ENCODE results near the gene UGT2A1.

- TF ChIP-seq CTCF (IDR thresholded peaks at IDR 0.05) (no peak), POLR2A (IDR thresholded peaks at IDR 0.05) (no peak)
These were observed at the start of gene UGT2A1 for GRCh38 chr4:69653147-69653546.
